GM03348 (cell line): ENCODE results near the gene PTTG1.
"Not testable (repeated sequence)": the region's sequence is repeated elsewhere in the genome, so short reads cannot be mapped to it uniquely, and the experiment has no call there.

Experiments used
- DNase-seq: peaks from one replicate; pipeline ENCODE4 v3.0.0; 2012; ENCODE audit warnings: low spot score

The PTTG1 gene

DNA sequence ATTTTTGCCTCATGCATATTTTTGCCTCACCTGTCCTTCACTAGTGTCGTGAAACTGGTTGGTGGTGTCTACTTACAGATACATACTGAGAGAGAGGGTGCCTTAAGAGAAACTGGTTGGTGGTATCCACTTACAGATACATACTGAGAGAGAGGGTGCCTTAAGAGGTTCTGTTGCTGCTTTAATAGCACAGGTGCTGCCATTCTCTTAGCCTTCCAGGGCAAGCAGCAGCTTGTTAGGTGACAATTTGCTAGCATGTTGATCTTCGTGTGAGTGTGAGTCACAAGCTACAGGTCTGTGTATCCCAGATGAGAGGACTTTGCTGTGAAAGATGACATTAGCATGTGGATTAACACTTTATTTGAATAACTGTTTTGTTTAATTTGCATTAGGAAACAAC, 1.4 kb downstream of the PTTG1 start:
- no peak for DNase-seq

DNA sequence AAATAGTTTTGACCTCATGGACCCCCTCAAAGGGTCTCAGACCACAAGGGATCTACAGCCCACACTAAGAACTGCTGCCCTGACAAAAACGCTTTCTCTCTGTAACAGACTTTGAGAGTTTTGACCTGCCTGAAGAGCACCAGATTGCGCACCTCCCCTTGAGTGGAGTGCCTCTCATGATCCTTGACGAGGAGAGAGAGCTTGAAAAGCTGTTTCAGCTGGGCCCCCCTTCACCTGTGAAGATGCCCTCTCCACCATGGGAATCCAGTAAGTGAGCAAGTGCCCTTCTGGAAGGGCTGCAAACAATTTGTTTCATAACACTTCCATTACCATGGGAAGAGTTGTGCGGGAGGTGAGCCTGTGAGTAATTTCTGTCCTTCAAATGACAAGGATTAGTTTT, 6.0 kb downstream of the PTTG1 start:
- DNase-seq, result no peak

DNA sequence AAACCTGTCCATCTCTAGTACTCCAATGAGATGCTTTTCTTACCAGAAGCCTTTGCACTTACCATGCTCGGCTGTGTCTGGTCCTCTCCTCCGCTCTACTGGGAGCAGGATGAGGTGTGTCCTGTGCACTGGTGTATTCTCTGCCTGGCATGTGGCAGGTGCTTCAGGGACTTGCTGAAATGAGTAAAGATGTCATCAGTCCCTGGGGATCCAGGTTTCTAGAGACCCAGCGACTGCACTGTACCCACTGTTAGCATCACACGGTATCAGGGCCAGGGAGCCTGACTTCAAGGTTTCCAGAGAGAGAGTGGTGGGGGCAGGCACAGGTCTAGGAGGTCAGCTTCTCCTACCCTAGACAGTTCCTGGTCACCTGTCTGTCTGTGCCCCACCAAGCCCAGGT, 10.5 kb downstream of the PTTG1 start:
- DNase-seq, result no peak

- DNase-seq, result no peak
These were observed 11.1 kb downstream of the PTTG1 start for GRCh38 chr5:160432787-160433186.

GRCh38 chr5:160434022-160434531, 12.4 kb downstream of the PTTG1 start:
- DNase-seq, result no peak

DNA sequence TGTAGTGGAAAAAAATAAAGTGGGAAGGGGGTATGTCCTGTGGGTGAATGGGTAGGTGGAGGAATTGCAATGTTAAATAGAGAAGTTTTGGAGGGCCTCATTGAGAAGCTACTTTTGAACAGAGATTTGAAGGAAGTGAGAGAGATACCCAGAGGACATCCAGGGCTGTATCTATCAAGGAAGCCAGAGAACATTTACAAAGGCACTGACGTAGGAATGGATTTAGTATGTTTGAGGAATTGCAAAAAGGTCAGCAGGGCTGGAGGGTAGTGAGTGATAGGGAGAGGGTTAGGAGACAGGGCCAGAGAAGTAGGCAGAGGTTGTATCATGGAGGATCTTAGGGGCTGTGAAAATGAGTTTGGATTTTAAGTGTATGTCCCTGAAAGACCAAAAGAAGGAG, 13.9 kb downstream of the PTTG1 start:
- no peak for DNase-seq

DNA sequence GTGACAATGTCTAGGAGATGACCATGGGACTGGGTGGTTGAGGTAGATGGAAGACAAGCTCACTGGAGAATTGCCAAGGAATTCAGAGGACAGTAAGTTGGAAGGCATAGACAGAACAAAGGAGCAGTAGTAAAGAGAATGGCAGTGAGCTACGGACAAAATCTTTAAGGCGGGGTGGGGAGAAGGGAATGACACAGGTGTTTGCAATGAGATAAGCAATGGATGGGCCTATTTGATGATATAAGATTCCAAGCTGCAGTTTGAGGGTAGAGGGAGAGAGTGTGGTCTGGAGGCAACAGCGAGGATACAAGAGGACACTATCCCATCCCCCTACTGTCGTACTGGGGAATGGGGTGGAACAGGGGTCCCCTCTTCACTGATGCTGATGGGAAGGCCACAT, 14.4 kb downstream of the PTTG1 start:
- no peak for DNase-seq

GRCh38 chr5:160436661-160437060, 15.0 kb downstream of the PTTG1 start:
- not testable (repeated sequence) for DNase-seq

GRCh38 chr5:160437271-160437670, 15.6 kb downstream of the PTTG1 start:
- no peak for DNase-seq

DNA sequence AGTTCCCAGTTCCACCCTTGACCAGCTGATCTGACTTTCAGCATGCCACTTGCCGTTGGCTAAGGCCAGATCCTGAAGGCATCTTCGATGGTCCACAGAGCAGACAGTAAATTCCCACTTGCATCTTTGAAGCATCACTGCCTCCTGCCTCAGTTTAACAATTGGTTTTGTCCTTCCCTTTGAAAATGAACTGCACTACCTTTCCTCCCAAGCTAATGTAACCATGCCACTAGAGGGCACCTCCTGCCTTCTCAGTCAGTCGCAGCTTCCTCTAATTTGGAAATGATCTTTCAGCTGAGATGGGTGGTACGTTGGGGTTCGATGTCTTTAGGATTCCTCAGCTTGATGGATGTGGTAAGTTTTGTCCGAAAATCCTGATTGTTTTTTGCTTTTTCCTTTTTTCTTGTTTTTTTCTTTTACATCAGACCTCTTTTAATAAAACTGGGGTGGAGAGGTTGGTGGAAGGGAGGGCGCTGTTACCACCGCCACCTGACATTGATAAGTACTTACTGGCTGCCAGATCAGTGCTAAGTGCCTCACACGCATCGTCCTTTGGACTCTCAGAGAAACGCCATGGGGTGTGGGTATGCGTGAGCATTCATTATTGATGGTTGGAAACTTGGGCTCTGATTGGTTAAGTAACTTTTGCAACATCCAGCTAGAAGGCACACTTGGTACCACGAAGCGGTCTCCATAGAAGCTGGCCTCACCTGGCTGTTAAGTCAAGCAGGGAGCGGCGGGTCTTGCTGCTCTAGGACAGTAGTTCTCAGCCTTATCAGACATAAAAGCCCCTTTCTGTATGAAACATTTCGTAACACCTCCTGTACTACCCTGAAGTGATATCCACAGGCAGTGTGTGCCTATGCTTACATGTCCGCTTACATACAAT, 16.9 kb downstream of the PTTG1 start:
- peak; percentile 76 for DNase-seq

DNA sequence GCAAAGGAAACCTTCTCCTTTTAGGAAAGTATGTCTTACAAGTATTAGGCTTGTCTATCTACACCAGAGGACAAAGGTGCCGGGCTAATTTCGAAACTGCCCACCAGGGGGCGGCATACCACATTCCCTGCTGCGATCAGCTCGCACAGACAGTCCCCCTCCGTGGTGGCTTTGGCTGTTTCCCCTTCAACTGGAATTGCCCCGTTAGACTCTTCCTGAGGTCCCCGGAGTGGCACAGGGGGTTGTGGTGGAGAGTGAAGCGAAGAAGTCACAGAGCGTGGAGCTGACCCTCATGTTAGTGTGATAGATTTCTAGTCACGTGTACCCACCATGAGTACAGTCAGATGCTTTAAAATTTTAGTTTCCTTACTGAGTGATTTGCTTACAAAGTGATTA, 17.5 kb downstream of the PTTG1 start:
- DNase-seq, result peak; percentile 88

- no peak for DNase-seq
These were observed 19.7 kb downstream of the PTTG1 start for GRCh38 chr5:160441311-160441781.

GRCh38 chr5:160442824-160443431, 21.3 kb downstream of the PTTG1 start:
- no peak for DNase-seq

DNA sequence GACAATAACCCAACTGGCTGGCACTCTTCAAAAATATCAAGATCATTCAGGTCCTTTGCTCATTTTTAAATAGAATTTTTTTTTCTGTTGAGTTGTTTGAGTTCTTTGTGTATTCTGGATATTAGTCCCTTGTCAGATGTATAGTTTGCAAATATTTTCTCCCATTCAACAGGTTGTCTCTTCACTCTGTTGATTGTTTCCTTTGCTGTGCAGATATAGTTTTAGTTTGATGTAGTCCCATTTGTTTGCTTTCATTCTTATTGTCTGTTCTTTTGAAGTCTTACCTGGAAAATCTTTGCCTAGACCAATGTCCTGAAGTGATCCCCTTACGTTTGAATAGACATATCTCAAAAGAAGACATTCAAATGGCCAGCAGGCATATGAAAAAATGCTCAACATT, 22.8 kb downstream of the PTTG1 start:
- no peak for DNase-seq

GRCh38 chr5:160445132-160445531, 23.5 kb downstream of the PTTG1 start:
- no peak for DNase-seq

GRCh38 chr5:160445751-160446150, 24.1 kb downstream of the PTTG1 start:
- DNase-seq, result no peak

- no peak for DNase-seq
These were observed 27.2 kb downstream of the PTTG1 start for GRCh38 chr5:160448886-160449285.

- no peak for DNase-seq
These were observed 27.8 kb downstream of the PTTG1 start for GRCh38 chr5:160449458-160449857.

DNA sequence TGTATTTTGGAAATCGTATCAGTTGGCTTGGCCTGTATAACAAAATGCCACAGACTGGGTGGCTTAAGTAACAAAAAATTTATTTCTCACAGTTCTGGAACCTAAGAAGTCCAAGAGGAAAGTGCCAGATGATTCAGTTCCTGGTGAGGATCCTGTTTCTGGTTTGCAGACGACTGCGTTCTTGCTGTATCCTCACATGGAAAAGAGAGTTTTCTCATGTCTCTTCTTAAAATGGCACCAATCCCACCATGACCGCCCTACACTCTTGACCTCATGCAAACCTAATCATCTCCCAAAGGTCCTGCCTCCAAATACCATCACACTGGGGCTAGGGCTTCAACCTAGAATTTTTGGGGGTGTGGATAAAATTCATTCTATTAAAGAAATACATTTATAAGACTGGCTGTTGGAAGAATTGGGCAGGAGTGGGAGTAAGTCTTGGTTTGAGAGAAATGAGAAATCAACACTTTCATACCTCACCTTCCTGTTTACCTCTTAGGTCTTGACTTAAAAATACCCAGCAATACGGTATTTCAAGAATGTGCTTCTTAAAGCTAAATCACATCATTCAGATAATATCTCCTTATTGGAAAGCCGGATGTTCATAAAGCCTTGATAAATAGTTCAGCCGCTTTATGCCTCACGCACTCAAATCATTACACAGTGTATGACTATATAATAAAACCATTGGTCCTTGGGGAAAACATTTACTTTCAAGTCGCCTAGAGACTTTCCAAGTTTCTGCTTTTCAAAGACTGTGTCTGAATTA, 28.7 kb downstream of the PTTG1 start:
- DNase-seq, result no peak

DNA sequence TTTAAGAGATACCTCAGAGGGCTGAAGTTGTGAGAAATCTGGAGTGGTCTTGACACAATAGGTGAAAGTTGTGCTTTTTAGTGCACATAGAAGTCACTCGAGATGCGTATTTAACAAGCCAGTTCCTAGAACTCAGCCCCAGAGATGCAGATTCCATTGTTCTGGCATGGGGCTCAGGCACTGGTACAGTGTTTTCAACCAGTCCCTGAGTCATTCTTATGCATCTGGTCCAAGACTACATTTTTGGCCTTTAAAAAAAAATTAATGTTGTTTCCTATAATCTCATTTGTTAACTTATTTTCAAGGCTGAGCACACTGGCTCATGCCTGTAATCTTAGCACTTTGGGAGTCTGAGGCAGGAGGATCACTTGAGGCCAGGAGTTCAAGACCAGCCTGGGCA, 29.6 kb downstream of the PTTG1 start:
- no peak for DNase-seq

DNA sequence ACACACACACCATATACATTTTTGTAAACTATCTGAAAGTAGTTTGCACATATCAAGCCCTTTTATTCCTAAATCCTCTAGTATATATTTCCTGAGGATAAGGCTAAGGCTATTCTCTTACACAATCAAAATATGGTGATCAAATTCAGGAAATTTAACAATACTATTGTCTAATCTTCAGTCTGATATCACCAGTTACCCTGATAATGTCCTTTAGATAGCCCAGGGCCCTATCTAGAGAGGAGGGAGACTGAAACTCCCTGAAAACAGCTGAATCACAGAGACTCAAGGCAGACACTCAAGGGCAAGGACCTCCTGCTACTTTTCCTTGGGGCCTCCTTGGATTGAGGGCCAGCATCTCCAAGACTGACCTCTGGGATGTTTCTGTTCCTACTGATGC, 30.4 kb downstream of the PTTG1 start:
- DNase-seq, result no peak

- no peak for DNase-seq
These were observed 31.1 kb downstream of the PTTG1 start for GRCh38 chr5:160452795-160453194.

DNA sequence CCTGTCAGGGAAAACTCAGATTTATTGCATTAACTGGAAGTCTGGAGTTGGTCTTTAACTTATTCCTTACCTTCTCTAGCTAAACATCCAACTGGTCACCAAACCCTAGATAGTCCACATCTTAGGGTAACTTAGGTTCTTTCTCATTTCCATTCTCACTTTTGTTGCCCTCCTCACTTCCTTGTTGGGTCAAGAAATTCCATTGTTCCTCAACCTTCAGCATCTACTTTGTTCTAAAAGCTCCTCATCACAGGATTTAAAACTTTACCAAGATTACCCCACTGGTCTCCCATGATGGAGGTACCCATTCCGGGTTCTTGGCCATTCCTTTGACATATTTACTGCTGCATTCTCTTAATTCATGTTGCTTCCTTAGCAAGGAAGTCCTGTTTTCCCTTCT, 32.1 kb downstream of the PTTG1 start:
- DNase-seq, result no peak
